HEK293T (cell line): ENCODE data around the gene SCN4A.

Source experiments
- CTCF ChIA-PET: fragments of 350-600 bp; formaldehyde crosslinking; extraction: SDS; loops from one replicate; lab custom pipeline; 2021; ENCODE audit warnings: antibody characterized with exemption, inconsistent platforms; lab: Yijun Ruan, JAX
- POLR2A ChIA-PET: fragments of 350-600 bp; formaldehyde crosslinking; extraction: SDS; loops from one replicate; lab custom pipeline; 2020; ENCODE audit warnings: antibody characterized with exemption, inconsistent platforms; lab: Yijun Ruan, JAX
- DNase-seq: peaks from one replicate; pipeline ENCODE4 v3.0.0; 2012; ENCODE audit warnings: mixed read lengths; ENCODE audit errors: extremely low spot score
- ARNT ChIP-seq: fragments of 450-650 bp; IDR thresholded peaks from 2 replicates; pipeline ENCODE4 v1.6.1; 2017; ENCODE audit warnings: mild to moderate bottlenecking
- BHLHE40 ChIP-seq: fragments of 450-650 bp; IDR thresholded peaks from 2 replicates; pipeline ENCODE4 v1.6.1; 2016; ENCODE audit warnings: mild to moderate bottlenecking, moderate library complexity, borderline replicate concordance
- CTBP1 ChIP-seq: fragments of 450-650 bp; IDR thresholded peaks from 2 replicates; pipeline ENCODE4 v1.6.1; 2016; ENCODE audit warnings: borderline replicate concordance
- ELF4 ChIP-seq: fragments of 450-650 bp; IDR thresholded peaks from 2 replicates; pipeline ENCODE4 v1.6.1; 2017; ENCODE audit warnings: antibody characterized with exemption
- FOXA1 ChIP-seq: fragments of 450-650 bp; IDR thresholded peaks from 2 replicates; pipeline ENCODE4 v1.6.1; 2016; ENCODE audit warnings: mild to moderate bottlenecking
- FOXK2 ChIP-seq: fragments of 450-650 bp; IDR thresholded peaks from 2 replicates; pipeline ENCODE4 v1.6.1; 2016; ENCODE audit warnings: mild to moderate bottlenecking
- FOXM1 ChIP-seq: fragments of 450-650 bp; IDR thresholded peaks from 2 replicates; pipeline ENCODE4 v1.6.1; 2017; ENCODE audit warnings: mild to moderate bottlenecking, borderline replicate concordance
- HDGF ChIP-seq: fragments of 450-650 bp; IDR thresholded peaks from 2 replicates; pipeline ENCODE4 v1.6.1; 2017; ENCODE audit warnings: antibody characterized with exemption, borderline replicate concordance
- L3MBTL2 ChIP-seq: fragments of 450-650 bp; conservative IDR thresholded peaks from 2 replicates; pipeline ENCODE4 v1.6.1; 2016; ENCODE audit warnings: mild to moderate bottlenecking
- LEF1 ChIP-seq: fragments of 450-650 bp; IDR thresholded peaks from 2 replicates; pipeline ENCODE4 v1.6.1; 2017; ENCODE audit warnings: mild to moderate bottlenecking, borderline replicate concordance
- NFRKB ChIP-seq: fragments of 450-650 bp; IDR thresholded peaks from 2 replicates; pipeline ENCODE4 v1.6.1; 2016; ENCODE audit warnings: mild to moderate bottlenecking, moderate library complexity
- PKNOX1 ChIP-seq: fragments of 450-650 bp; IDR thresholded peaks from 2 replicates; pipeline ENCODE4 v1.6.1; 2016
- SP1 ChIP-seq: fragments of 450-650 bp; IDR thresholded peaks from 2 replicates; pipeline ENCODE4 v1.6.1; 2017
- SUZ12 ChIP-seq: fragments of 450-650 bp; IDR thresholded peaks from 2 replicates; pipeline ENCODE4 v1.6.1; 2016; ENCODE audit warnings: mild to moderate bottlenecking
- TARDBP ChIP-seq: fragments of 450-650 bp; IDR thresholded peaks from 2 replicates; pipeline ENCODE4 v1.6.1; 2016
- ZNF384 ChIP-seq: fragments of 450-650 bp; IDR thresholded peaks from 2 replicates; pipeline ENCODE4 v1.6.1; 2016

The SCN4A gene

GRCh38 chr17:63993368-63993985 lies 20.8 kb upstream of the SCN4A start:
- POLR2A ChIA-PET: no interaction called here
- DNase-seq: no peak
- CTCF ChIA-PET: interaction anchor here (0.5 to 1.2 kb wide), 5 partner anchors 36 to 140 kb away, joined by 3 to 8 read pairs (median 4); partner anchors contain the start of gene GH1
- TF ChIP-seq HDGF (no peak), BHLHE40 (no peak), FOXA1 (no peak), CTBP1 (no peak), ZNF384 (no peak), SP1 (no peak), ELF4 (no peak), LEF1 (no peak), FOXK2 (no peak), TARDBP (no peak), PKNOX1 (no peak), NFRKB (no peak), SUZ12 (no peak), ARNT (no peak), FOXM1 (no peak), L3MBTL2 (no peak)

GRCh38 chr17:63991611-63992010 lies 18.9 kb upstream of the SCN4A start:
- TF ChIP-seq CTBP1: no peak
- TF ChIP-seq NFRKB: no peak
- no peak for TF ChIP-seq HDGF
- no peak for TF ChIP-seq FOXA1
- no peak for TF ChIP-seq ZNF384
- ChIA-PET CTCF (interaction anchor here (2.6 kb wide), 1 partner anchor 72 kb away, joined by 21 read pairs; the partner anchor contains the start of gene GH1), POLR2A (no interaction called here)
- no peak for DNase-seq

GRCh38 chr17:63989622-63990345 lies 17.1 kb upstream of the SCN4A start:
- TF ChIP-seq CTBP1 (no peak), HDGF (no peak), ZNF384 (no peak), FOXA1 (no peak), SUZ12 (no peak), TARDBP (no peak), FOXM1 (no peak), L3MBTL2 (no peak), FOXK2 (no peak), ELF4 (no peak), PKNOX1 (no peak), ARNT (no peak), LEF1 (no peak), SP1 (no peak), BHLHE40 (no peak), NFRKB (no peak)
- POLR2A ChIA-PET: no interaction called here
- CTCF ChIA-PET: interaction anchor here (1.1 to 2.6 kb wide), 5 partner anchors 10 to 144 kb away, joined by 3 to 21 read pairs (median 4); partner anchors contain the start of gene GH1
- no peak for DNase-seq

GRCh38 chr17:63988741-63989621 lies 16.3 kb upstream of the SCN4A start:
- ChIA-PET POLR2A (no interaction called here), CTCF (interaction anchor here (1.7 to 2.6 kb wide), 2 partner anchors 13 to 70 kb away, joined by 5 to 21 read pairs; partner anchors contain the start of gene GH1)
- TF ChIP-seq BHLHE40: no peak
- TF ChIP-seq FOXK2: no peak
- no peak for TF ChIP-seq TARDBP
- no peak for DNase-seq

- POLR2A ChIA-PET: no interaction called here
Measured at GRCh38 chr17:63988127-63988478, 15.4 kb upstream of the SCN4A start.

GRCh38 chr17:63987221-63988126 lies 14.8 kb upstream of the SCN4A start:
- POLR2A ChIA-PET: no interaction called here
- CTCF ChIA-PET: no interaction called here
- TF ChIP-seq FOXM1 (no peak), LEF1 (no peak), BHLHE40 (no peak), SP1 (no peak), ZNF384 (no peak), TARDBP (no peak), HDGF (no peak), PKNOX1 (no peak), ARNT (no peak), CTBP1 (no peak), FOXK2 (no peak), SUZ12 (no peak), FOXA1 (no peak), ELF4 (no peak), L3MBTL2 (no peak), NFRKB (no peak)
- DNase-seq: no peak

More at GRCh38 chr17:63988127-63988478, 15.4 kb upstream of the SCN4A start:
- CTCF ChIA-PET: no interaction called here
- TF ChIP-seq NFRKB: no peak
- DNase-seq: no peak
